Activated naive CD4-positive, alpha-beta T cell (primary cell): ENCODE results near the gene MRPL1.
"Not testable (repeated sequence)": the region's sequence is repeated elsewhere in the genome, so short reads cannot be mapped to it uniquely, and the experiment has no call there.

ENCODE experiments used
- DNase-seq, 4 experiments: peaks; one replicate each; lab custom pipeline; 2025; lab: John Stamatoyannopoulos, UW

Gene MRPL1

DNA sequence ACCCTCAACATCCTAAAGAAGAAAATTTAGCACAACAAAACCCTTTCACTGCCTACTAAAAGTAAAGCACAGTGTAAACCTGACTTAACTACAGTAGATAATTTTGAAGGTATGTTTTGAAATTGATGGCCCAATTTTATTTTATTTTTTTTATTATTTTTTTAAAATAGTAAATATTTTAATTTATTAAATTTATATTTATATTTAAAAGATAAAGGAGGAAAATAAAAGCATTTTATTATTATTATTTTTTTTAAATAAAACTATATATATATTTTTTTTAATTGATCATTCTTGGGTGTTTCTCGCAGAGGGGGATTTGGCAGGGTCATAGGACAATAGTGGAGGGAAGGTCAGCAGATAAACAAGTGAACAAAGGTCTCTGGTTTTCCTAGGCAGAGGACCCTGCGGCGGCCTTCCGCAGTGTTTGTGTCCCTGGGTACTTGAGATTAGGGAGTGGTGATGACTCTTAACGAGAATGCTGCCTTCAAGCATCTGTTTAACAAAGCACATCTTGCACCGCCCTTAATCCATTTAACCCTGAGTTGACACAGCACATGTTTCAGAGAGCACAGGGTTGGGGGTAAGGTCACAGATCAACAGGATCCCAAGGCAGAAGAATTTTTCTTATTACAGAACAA, 120.4 kb downstream of the MRPL1 start:
- not testable (repeated sequence) for DNase-seq

DNA sequence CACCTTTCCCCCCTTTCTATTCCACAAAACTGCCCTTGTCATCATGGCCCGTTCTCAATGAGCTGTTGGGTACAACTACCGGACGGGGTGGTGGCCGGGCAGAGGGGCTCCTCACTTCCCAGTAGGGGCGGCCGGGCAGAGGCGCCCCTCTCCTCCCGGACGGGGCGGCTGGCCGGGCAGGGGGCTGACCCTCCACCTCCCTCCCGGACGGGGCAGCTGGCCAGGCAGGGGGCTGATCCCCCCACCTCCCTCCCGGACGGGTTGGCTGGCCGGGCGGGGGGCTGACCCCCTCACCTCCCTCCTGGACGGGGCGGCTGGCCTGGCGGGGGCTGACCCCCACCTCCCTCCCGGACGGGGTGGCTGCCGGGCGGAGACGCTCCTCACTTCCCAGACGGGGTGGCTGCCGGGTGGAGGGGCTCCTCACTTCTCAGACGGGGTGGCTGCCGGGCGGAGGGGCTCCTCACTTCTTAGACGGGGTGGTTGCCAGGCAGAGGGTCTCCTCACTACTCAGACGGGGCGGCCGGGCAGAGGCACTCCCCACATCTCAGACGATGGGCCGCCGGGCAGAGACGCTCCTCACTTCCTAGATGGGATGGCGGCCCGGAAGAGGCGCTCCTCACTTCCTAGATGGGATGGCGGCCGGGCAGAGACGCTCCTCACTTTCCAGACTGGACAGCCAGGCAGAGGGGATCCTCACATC, 121.1 kb downstream of the MRPL1 start:
- DNase-seq, result not testable (repeated sequence)

DNA sequence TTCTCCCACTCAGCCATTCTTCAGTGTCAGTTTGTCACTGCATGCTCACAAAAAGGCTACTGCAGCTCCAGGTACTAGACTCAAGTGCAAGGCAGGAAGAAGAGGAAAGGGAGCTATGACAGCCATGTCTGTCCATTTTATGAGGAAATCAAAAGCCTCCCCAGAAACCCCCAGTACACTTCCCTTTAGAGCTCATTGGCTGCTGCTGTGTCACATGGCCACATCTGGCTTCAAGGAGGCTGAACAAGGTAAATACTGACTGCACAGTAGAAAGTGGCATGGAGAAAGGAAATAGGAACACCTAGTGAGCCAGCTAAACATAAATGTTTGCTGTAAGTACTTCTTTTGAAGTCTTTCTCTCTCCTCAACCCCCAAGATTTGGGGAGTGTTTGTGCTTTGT, 127.3 kb downstream of the MRPL1 start:
- DNase-seq, result no peak

DNA sequence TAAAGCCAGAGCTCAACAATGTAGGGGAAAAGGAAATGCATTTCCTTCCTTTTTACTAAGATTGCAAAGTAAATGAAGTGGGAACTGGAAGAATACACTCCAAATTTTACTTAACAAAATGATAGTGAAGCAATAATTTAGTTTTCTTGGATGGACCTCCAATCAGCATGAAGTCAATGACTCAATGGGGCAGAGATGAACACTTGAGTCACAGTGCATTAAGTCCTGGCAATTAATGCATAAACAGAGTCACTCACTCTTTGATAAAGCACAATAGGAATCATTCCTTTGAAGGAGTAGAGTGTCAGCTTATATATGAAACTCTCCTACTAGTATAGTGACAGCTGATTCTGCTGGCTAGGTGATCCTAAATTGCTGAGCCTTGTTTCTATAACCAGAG, 127.8 kb downstream of the MRPL1 start:
- DNase-seq, result no peak

DNA sequence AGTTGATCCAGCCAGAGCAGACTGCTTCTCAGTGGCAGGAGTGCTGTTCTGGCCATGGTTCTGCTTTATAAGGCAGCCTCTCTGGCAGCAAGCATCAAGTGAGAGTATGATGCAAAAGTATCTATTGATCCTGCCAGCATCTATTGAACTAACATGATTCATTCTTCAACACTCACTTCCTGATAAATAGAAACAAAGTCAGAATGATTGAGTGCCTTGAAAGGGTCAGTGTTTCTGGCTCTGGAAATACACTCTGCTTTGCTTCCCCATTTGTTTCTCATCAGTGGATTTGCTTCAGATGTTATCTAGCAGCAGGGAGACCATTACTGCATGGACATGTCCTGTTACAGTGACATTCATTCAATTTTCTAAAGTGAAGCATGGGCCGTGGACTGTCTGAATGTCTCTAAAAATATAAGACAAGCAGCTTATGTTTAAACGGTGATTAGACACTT, 128.3 kb downstream of the MRPL1 start:
- no peak for DNase-seq

DNA sequence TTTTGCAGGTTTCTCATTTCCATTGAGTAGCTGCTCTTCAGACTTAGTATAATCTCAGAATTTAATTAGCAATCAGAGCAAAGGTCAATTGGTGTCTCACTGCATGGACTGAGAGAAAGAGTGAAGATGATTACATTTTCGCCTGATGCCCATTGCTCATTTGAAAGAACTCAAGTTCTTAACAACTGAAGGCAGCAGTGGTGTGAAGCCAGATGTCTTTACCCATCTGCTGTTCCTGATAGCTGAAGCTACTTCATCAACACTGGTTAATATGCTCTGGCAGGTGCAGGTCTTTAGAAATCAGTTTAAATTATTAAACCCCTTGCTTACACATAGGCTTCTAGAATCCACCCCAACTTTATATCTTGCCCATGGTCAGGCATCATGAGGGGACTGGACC, 130.0 kb downstream of the MRPL1 start:
- DNase-seq, result no peak

DNA sequence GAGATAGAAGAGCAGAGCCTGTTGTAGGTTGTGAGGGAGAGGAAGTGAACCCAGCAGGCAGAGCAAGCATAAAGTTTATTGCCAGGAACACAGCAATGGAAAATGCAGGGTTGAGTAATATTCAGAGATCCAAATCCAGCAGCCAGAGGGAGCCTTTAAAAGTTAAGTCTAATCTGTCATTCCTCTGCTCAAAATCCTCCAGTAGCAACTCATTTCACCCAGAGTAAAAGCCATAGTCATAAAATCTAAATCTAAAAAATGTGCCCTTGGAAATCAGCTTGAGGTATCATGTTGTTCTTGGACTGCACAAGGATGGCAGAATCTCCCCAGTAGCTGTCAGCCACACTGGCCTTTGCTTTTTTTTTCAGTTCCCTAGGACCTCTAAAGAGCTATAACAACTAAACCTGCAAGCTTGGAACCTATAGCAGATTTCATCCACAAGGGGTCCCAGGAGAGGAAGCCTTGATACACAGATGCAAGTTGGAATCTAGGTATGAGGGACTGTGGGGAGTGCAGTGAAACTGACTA, 131.6 kb downstream of the MRPL1 start:
- DNase-seq, result no peak

DNA sequence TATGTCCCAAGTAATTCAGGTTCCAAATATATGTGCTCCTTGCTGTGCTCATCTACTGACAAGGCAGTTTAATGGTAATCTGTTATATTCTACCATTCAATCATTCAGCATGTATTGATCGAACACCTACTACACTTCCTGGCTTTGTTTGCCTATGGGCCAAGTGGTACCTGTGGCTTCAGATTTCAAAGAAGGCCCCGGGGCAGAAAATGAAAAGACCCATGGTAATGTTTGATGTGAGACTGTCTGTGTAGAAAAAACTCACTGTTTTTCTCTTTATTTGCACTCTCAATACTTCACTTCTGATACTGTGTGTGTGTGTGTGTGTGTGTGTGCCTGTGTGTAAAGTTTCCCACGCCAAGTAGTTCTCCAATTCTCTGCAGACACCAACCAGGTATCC, 133.4 kb downstream of the MRPL1 start:
- DNase-seq, result no peak

DNA sequence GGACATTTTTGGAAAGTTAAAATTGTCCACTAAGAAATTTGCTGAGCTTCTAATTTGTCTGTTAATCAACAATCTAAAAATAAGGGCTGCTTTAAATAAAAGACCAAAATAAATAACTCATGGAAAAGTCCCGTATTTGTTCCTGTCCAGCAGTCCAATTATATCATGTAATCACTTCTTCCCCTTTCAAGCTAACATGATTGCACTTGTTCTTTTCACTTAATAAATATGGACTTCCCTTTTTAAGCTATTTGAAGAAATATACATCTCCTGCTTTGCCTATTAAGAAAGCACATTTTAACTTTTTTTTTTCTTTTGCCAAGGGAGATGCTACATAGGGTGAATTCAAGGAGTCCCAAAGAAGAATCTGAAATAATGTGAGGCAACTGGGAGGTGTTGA, 138.9 kb downstream of the MRPL1 start:
- DNase-seq, result no peak

DNA sequence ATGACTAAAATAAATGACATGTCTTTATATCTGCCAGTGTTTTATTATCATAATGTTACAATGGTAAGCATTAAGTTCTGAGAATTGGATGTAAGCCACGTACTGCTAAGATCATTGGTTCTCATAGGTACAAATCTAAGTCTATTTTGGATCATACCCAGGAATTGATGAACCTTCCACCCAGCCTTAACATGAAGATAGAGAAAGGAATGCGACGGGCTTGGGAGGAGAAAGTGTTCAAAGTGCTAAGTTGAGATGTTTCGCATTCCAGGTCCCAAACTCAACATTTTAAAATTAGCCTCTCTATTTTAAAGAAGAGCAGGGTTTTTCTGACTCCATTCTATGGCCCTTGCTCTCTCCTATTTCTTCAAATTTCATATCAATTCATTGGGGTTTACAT, 139.6 kb downstream of the MRPL1 start:
- no peak for DNase-seq
